ENCODE data around the gene IRF7. TPM values are rescaled to one million over a fixed set of nuclear protein-coding genes. Genes with fewer than 3 reads are reported as not detected.

The IRF7 gene
- total and polyA plus RNA-seq, 2 experiments from 2014 or later, result 12.3 to 17.3 TPM

DNA sequence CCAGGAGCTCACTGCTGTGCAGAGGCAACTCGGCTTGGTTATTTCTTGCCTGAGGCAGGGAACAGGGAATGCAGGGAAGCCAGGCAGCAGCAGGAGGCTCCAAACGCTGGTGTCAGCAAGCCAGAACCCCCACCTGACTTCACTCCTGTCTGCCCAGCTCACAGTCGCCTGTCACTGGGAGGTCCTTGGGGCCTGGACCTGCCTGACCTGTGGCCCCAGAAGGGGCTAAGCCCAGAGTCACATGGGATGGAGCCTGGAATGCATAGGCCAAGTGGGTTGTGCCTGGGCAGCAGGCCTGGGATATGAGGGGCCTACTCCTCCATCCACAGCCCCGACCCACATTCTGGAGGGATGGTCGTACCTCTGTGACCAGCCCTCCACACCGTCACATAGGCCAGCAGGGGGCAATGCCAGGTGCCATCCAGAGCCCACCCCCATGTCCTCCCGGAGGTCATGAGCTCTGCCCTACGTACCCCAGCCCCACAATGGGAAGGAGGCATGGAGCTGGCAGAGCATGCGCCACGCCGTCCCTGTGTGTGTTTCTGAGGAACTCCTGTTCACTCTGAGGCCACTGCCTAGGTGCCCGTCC lies 49.7 kb downstream of the IRF7 start:
- H3K4me2 ChIP-seq, result no peak overlapping the region
- Mint-ChIP-seq H3K4me1 (peaks cover 7% of the 10 kb centered on the region; the same call in 2 of the 3 replicates), H3K36me3 (ENCODE audit: low read depth) (no peaks in the 10 kb centered on the region; the same call in 2 of the 3 replicates), H3K4me3 (no peak overlapping the region), H3K9me3 (no peaks in the 10 kb centered on the region), H3K27ac (no peak overlapping the region), H3K27me3 (ENCODE audit: insufficient read depth, low read depth, poor library complexity) (peaks cover 21% of the 10 kb centered on the region)
- no peak overlapping the region for H2AFZ ChIP-seq
- DNase-seq (ENCODE audit: low spot score), result peak; percentile 44
- no peaks in the 10 kb centered on the region for H3K36me3 ChIP-seq (ENCODE audit: insufficient read depth)
- H3K27ac ChIP-seq (ENCODE audit: low read depth), result peak overlapping the region; percentile 57; the same call in 1 of the 2 replicates
- H3K27me3 ChIP-seq (ENCODE audit: insufficient read depth), result peaks cover 11% of the 10 kb centered on the region; the same call in 1 of the 2 replicates
- no peak; the same call in 2 of the 3 replicates for ATAC-seq
- H3K9me2 ChIP-seq (ENCODE audit: insufficient read depth), result no peaks in the 10 kb centered on the region
- 0 out of 2 replicates have a peak, but pooled peaks cover 7% of the 10 kb centered on the region for H3K79me2 ChIP-seq (replicated peaks; ENCODE audit: insufficient read depth)
- H3F3A ChIP-seq (replicated peaks; ENCODE audit: low read depth), result peaks cover 3% of the 10 kb centered on the region
- H3K4me3 ChIP-seq, result no peak overlapping the region
- peaks cover 12% of the 10 kb centered on the region for H4K20me1 ChIP-seq (replicated peaks; ENCODE audit: insufficient read depth)
- H3K4me1 ChIP-seq (ENCODE audit: insufficient read depth), result peaks cover 16% of the 10 kb centered on the region; the same call in 1 of the 2 replicates
- TF ChIP-seq NANOG (IDR thresholded peaks at IDR 0.05; ENCODE audit: borderline replicate concordance), result no peak
- TF ChIP-seq EZH2phosphoT487 (IDR thresholded peaks at IDR 0.05; ENCODE audit: unreplicated experiment), result no peak
- no peak for TF ChIP-seq ZNF114 (CRISPR knock-in tag; IDR thresholded peaks at IDR 0.05)
- TF ChIP-seq CTCF (conservative IDR thresholded peaks at IDR 0.05; ENCODE audit: low read depth in 2 of 2), result peak; percentile 8 to 35; a peak in 1 of 4 replicates
- TF ChIP-seq POLR2AphosphoS5 (IDR thresholded peaks at IDR 0.05; ENCODE audit: low read depth), result peak; percentile 27; the same call in 1 of the 2 replicates
- TF ChIP-seq JUNB (IDR thresholded peaks at IDR 0.05; ENCODE audit: unreplicated experiment), result no peak
- no peak for TF ChIP-seq ZNF331 (CRISPR knock-in tag; IDR thresholded peaks at IDR 0.05; ENCODE audit: low read depth)
- no peak for TF ChIP-seq ETS1 (IDR thresholded peaks at IDR 0.05)
- TF ChIP-seq, protein P1, sequence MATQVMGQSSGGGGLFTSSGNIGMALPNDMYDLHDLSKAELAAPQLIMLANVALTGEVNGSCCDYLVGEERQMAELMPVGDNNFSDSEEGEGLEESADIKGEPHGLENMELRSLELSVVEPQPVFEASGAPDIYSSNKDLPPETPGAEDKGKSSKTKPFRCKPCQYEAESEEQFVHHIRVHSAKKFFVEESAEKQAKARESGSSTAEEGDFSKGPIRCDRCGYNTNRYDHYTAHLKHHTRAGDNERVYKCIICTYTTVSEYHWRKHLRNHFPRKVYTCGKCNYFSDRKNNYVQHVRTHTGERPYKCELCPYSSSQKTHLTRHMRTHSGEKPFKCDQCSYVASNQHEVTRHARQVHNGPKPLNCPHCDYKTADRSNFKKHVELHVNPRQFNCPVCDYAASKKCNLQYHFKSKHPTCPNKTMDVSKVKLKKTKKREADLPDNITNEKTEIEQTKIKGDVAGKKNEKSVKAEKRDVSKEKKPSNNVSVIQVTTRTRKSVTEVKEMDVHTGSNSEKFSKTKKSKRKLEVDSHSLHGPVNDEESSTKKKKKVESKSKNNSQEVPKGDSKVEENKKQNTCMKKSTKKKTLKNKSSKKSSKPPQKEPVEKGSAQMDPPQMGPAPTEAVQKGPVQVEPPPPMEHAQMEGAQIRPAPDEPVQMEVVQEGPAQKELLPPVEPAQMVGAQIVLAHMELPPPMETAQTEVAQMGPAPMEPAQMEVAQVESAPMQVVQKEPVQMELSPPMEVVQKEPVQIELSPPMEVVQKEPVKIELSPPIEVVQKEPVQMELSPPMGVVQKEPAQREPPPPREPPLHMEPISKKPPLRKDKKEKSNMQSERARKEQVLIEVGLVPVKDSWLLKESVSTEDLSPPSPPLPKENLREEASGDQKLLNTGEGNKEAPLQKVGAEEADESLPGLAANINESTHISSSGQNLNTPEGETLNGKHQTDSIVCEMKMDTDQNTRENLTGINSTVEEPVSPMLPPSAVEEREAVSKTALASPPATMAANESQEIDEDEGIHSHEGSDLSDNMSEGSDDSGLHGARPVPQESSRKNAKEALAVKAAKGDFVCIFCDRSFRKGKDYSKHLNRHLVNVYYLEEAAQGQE (IDR thresholded peaks at IDR 0.05; ENCODE audit: unreplicated experiment), result no peak
- TF ChIP-seq STAT1 (IDR thresholded peaks at IDR 0.05; ENCODE audit: unreplicated experiment), result no peak
